ENCODE results near the gene TNFRSF13B. TPM values are rescaled to one million over a fixed set of nuclear protein-coding genes. Genes with fewer than 3 reads are reported as not detected.

The TNFRSF13B gene
- total RNA-seq, 2 experiments from 2014 or later: 7.5 to 19.3 TPM

GRCh38 chr17:16927641-16928321, 44.1 kb downstream of the TNFRSF13B start:
- Histone ChIP-seq H4K20me1 (ENCODE audit: insufficient read depth, low read length) (no peaks in the 10 kb centered on the region), H3K4me3 (ENCODE audit: low read depth, low read length, poor library complexity, severe bottlenecking) (no peak overlapping the region), H3K4me1 (ENCODE audit: insufficient read depth, low read length, poor library complexity, severe bottlenecking) (no peaks in the 10 kb centered on the region), H3K9me2 (ENCODE audit: insufficient read depth, low read length) (no peaks in the 10 kb centered on the region), H3K4me2 (ENCODE audit: low read length) (no peak overlapping the region), H3K9me3 (ENCODE audit: low read length) (no peaks in the 10 kb centered on the region), H3K27ac (ENCODE audit: low read depth, low read length, poor library complexity, severe bottlenecking) (no peak overlapping the region), H3K79me2 (ENCODE audit: insufficient read depth, low read depth, low read length) (no peaks in the 10 kb centered on the region), H2AFZ (ENCODE audit: low read length) (no peak overlapping the region), H3K36me3 (ENCODE audit: insufficient read depth, low read length) (no peaks in the 10 kb centered on the region)
- intact Hi-C loops (cut with micrococcal nuclease; ENCODE audit: unreplicated experiment): no loop called here
- ChIA-PET POLR2A (no interaction called here), CTCF (ENCODE audit: unreplicated experiment) (no interaction called here)
- TF ChIP-seq CTCF (conservative IDR thresholded peaks at IDR 0.05; ENCODE audit: low read length) (no peak), EZH2phosphoT487 (IDR thresholded peaks at IDR 0.05; ENCODE audit: borderline replicate concordance, low read depth, low read length) (no peak)
- no peak for DNase-seq (ENCODE audit: low spot score)
- BruUV-seq (replicated peaks): no TSS peak

GRCh38 chr17:16926571-16927451, 45.1 kb downstream of the TNFRSF13B start:
- intact Hi-C loops (cut with micrococcal nuclease; ENCODE audit: unreplicated experiment): no loop called here
- CTCF ChIA-PET (ENCODE audit: unreplicated experiment): no interaction called here
- no peaks in the 10 kb centered on the region for H3K9me3 ChIP-seq (ENCODE audit: low read length)
- no peaks in the 10 kb centered on the region for H3K36me3 ChIP-seq (ENCODE audit: insufficient read depth, low read length)
- H3K4me2 ChIP-seq (ENCODE audit: low read length): no peak overlapping the region
- no peaks in the 10 kb centered on the region for H4K20me1 ChIP-seq (ENCODE audit: insufficient read depth, low read length)
- POLR2A ChIA-PET: no interaction called here
- no peak overlapping the region for H3K4me3 ChIP-seq (ENCODE audit: low read depth, low read length, poor library complexity, severe bottlenecking)
- no peak overlapping the region for H2AFZ ChIP-seq (ENCODE audit: low read length)
- TF ChIP-seq EZH2phosphoT487 (IDR thresholded peaks at IDR 0.05; ENCODE audit: borderline replicate concordance, low read depth, low read length) (no peak), CTCF (conservative IDR thresholded peaks at IDR 0.05; ENCODE audit: low read length) (no peak)
- no peak overlapping the region for H3K27ac ChIP-seq (ENCODE audit: low read depth, low read length, poor library complexity, severe bottlenecking)
- no peak for DNase-seq (ENCODE audit: low spot score)
- no peaks in the 10 kb centered on the region for H3K79me2 ChIP-seq (ENCODE audit: insufficient read depth, low read depth, low read length)
- H3K9me2 ChIP-seq (ENCODE audit: insufficient read depth, low read length): no peaks in the 10 kb centered on the region
- no peaks in the 10 kb centered on the region for H3K4me1 ChIP-seq (ENCODE audit: insufficient read depth, low read length, poor library complexity, severe bottlenecking)
- BruUV-seq (replicated peaks): no TSS peak

- H3K79me2 ChIP-seq (ENCODE audit: insufficient read depth, low read depth, low read length): no peaks in the 10 kb centered on the region
- intact Hi-C loops (cut with micrococcal nuclease; ENCODE audit: unreplicated experiment): no loop called here
- H3K4me2 ChIP-seq (ENCODE audit: low read length): no peak overlapping the region
- ChIA-PET CTCF (ENCODE audit: unreplicated experiment) (no interaction called here), POLR2A (no interaction called here)
- H3K27ac ChIP-seq (ENCODE audit: low read depth, low read length, poor library complexity, severe bottlenecking): no peak overlapping the region
- TF ChIP-seq EZH2phosphoT487 (IDR thresholded peaks at IDR 0.05; ENCODE audit: borderline replicate concordance, low read depth, low read length) (no peak), CTCF (conservative IDR thresholded peaks at IDR 0.05; ENCODE audit: low read length) (no peak)
- no peaks in the 10 kb centered on the region for H3K9me2 ChIP-seq (ENCODE audit: insufficient read depth, low read length)
- BruUV-seq (replicated peaks): no TSS peak
- no peaks in the 10 kb centered on the region for H3K9me3 ChIP-seq (ENCODE audit: low read length)
- no peak overlapping the region for H2AFZ ChIP-seq (ENCODE audit: low read length)
- no peak overlapping the region for H3K4me3 ChIP-seq (ENCODE audit: low read depth, low read length, poor library complexity, severe bottlenecking)
- H3K4me1 ChIP-seq (ENCODE audit: insufficient read depth, low read length, poor library complexity, severe bottlenecking): no peaks in the 10 kb centered on the region
- no peak for DNase-seq (ENCODE audit: low spot score)
- no peaks in the 10 kb centered on the region for H4K20me1 ChIP-seq (ENCODE audit: insufficient read depth, low read length)
- H3K36me3 ChIP-seq (ENCODE audit: insufficient read depth, low read length): no peaks in the 10 kb centered on the region
These were observed 45.8 kb downstream of the TNFRSF13B start for GRCh38 chr17:16926061-16926511.

All from OCI-LY7 (cell line).